Ascending aorta (tissue), 2 donors: ENCODE data around the gene SHOC2. TPM values are rescaled to one million over a fixed set of nuclear protein-coding genes. Genes with fewer than 3 reads are reported as not detected.
A peak's percentile ranks its signal among the peaks of the same experiment; 100 is the strongest.
"Not testable (repeated sequence)": the region's sequence is repeated elsewhere in the genome, so short reads cannot be mapped to it uniquely, and the experiment has no call there.

Source experiments
- DNase-seq, 2 donors: peaks; one replicate each; pipeline ENCODE4 v3.0.0-alpha.2; 2019; ENCODE audit warnings: low spot score in 2 of 2
- H3K27ac ChIP-seq, 2 donors: fragments of 200-600 bp; sonication (generic); one replicate each; pipeline ENCODE4 v1.5.1; 2016 to 2017; ENCODE audit warnings: mild to moderate bottlenecking in 1 of 2
- H3K27me3 ChIP-seq: fragments of 200-600 bp; sonication (generic); one replicate; pipeline ENCODE4 v1.5.1; 2017
- H3K36me3 ChIP-seq, 2 donors: fragments of 200-600 bp; sonication (generic); one replicate each; pipeline ENCODE4 v1.5.1; 2016
- H3K4me1 ChIP-seq, 2 donors: fragments of 200-600 bp; sonication (generic); one replicate each; pipeline ENCODE4 v1.5.1; 2016 to 2017; ENCODE audit warnings: mild to moderate bottlenecking in 1 of 2
- H3K4me3 ChIP-seq, 2 donors: fragments of 200-600 bp; sonication (generic); one replicate each; pipeline ENCODE4 v1.5.1; 2016 to 2017; ENCODE audit warnings: mild to moderate bottlenecking in 1 of 2
- H3K9me3 ChIP-seq, 2 donors: fragments of 200-600 bp; sonication (generic); one replicate each; pipeline ENCODE4 v1.5.1; 2016
- CTCF ChIP-seq, 3 experiments: fragments of 200-600 bp in 2 of 3; fragments of 450-650 bp in 1 of 3; sonication (generic) in 2 of 3; IDR thresholded peaks; one replicate each; pipeline ENCODE4 v1.5.1; 2016 to 2019; ENCODE audit warnings: antibody characterized with exemption in 3 of 3, mild to moderate bottlenecking in 1 of 3, moderate library complexity in 1 of 3
- intact Hi-C: fragments of 100-400 bp; cut with DNase I; formaldehyde crosslinking; loops from one replicate; pipeline ENCODE4 v1.15.1; 2023
- total RNA-seq: library from RNA; depleted of rRNA; stranded (reverse); fragments of >200 nt; gene quantifications from one replicate; pipeline ENCODE4 v1.1.0, GENCODE V29; 2016

The SHOC2 gene
- total RNA-seq, 1 donor from 2014 or later, result 49.6 TPM

DNA sequence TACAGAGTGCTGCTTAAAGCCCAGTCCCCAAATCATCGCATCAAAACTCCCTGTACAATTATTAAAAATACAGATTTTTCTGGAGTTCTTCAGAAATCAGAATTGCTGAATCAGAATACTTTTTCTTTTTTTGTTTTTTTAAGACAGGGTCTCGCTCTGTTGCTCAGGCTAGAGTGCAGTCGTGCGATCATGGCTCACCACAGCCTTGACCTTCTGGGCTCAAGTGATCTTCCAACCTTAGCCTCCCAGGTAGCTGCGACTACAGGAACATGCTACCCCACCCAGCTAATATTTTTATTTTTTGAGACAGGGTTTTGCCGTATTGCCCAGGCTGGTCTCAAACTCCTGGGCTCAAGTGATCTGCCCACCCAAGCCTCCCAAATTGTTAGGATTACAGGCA lies 4.4 kb upstream of the SHOC2 start:
- Histone ChIP-seq H3K36me3 (no peaks in the 10 kb centered on the region), H3K27ac (no peak overlapping the region), H3K4me1 (peaks cover 0 to 2% of the 10 kb centered on the region in 2 donors), H3K9me3 (no peaks in the 10 kb centered on the region), H3K4me3 (no peak overlapping the region), H3K27me3 (no peaks in the 10 kb centered on the region)
- intact Hi-C loops, result loop anchor here (5.0 to 10.0 kb wide), 2 partner anchors 420 to 693 kb away; partner anchors contain the start of gene DUSP5
- no peak for TF ChIP-seq CTCF (IDR thresholded peaks at IDR 0.05)
- DNase-seq, result no peak

DNA sequence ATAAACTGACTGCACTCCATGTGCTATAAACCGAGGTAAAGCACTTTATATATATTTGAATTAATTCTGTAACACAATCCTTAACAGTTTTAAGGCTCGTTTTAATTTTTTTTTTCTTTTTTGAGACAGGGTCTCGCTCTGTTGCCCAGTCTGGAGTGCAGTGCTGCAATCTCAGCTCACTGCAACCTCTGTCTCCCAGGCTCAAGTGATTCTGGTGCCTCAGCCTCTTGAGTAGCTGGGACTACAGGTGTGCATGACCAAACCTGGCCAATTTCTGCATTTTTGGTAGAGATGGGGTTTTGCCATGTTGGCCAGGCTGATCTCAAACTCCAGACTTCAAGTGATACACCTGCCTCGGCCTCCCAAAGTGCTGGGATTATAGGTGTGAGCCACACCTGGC lies 3.8 kb upstream of the SHOC2 start:
- DNase-seq, H3K27me3 ChIP-seq, H3K27ac ChIP-seq, H3K9me3 ChIP-seq, H3K4me3 ChIP-seq, H3K4me1 ChIP-seq, H3K36me3 ChIP-seq: not testable (repeated sequence)
- intact Hi-C loops, result loop anchor here (5.0 to 10.0 kb wide), 2 partner anchors 421 to 693 kb away; partner anchors contain the start of gene DUSP5

GRCh38 chr10:110916554-110917346 lies 2.7 kb upstream of the SHOC2 start:
- no peak for TF ChIP-seq CTCF (IDR thresholded peaks at IDR 0.05)
- no peaks in the 10 kb centered on the region for H3K27me3 ChIP-seq
- no peaks in the 10 kb centered on the region for H3K9me3 ChIP-seq
- intact Hi-C loops, result loop anchor here (5.0 to 10.0 kb wide), 2 partner anchors 422 to 694 kb away; partner anchors contain the start of gene DUSP5
- no peak overlapping the region for H3K27ac ChIP-seq
- H3K36me3 ChIP-seq, result no peaks in the 10 kb centered on the region
- DNase-seq, result no peak
- H3K4me1 ChIP-seq, result peaks cover 0 to 2% of the 10 kb centered on the region in 2 donors
- no peak overlapping the region for H3K4me3 ChIP-seq

DNA sequence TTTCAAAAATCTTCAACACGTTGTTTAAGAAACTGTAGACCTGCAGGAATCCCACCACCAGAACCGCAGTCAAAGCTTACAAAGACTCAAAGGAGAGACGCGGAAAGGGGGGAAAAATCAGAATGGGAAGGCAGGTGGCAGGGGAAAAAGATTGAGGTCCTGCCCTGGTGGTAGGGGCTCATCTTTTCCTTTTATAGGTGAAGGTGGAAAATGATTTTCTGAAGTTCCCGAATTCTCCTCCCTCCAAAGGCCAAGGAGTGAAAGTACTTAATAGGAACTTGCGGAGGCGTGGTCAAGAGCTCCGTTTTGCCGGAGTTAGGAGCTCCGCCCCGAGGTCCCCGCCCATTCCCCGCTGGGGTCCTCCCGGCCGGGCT lies 1.1 kb upstream of the SHOC2 start:
- Histone ChIP-seq H3K27me3 (no peaks in the 10 kb centered on the region), H3K9me3 (no peaks in the 10 kb centered on the region), H3K36me3 (no peaks in the 10 kb centered on the region), H3K4me3 (peak overlapping the region; percentile 67 to 77), H3K4me1 (peaks cover 0 to 5% of the 10 kb centered on the region in 2 donors), H3K27ac (peak overlapping the region; percentile 96 to 97)
- intact Hi-C loops, result loop anchor here (2.0 to 10.0 kb wide), 3 partner anchors 47 to 696 kb away; partner anchors contain the start of genes DUSP5 and PDCD4
- peak in 1 of 3 experiments; percentile 5 for TF ChIP-seq CTCF (IDR thresholded peaks at IDR 0.05)
- peak; percentile 82 to 98 for DNase-seq

DNA sequence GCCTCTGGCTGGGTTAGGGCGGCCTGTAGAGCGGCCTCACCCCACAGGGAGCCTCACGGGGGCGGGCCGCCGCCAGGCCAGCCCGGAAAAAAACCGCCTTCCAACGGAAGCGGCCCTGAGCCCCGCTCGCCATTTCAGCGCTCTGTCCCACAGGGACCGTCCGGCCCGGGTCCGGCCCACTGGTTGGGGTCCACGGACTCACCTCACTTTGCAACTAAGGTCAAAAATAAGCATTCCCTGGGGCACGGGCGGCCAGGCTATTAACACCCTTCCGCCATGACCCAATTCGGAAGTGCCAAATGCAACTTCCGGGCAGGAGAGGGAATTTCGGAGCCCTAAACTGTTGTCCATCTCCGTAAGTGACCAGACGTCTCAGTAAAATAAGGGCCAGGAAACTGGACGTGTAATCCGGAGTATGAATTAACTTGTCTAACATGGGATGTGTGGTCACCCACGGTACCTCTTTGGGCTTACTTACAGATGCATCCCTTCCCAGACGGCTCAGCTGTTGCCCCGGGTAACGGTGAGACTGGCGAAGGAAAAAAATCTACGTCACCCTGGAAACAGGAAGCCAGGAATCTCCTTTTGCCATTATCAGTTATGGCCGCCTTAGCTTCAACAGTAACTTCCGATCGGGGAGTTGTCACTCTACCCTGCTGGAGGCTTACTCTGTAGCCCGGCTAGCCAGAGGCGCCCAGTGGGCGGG lies 608 bp upstream of the SHOC2 start, which contains the start of gene BBIP1:
Gene BBIP1 (minus strand): TSS at position 538 of the 706 bp plus-strand sequence. CDS start 1,023 bp downstream, outside the sequence.
- TF ChIP-seq CTCF (IDR thresholded peaks at IDR 0.05), result no peak
- H3K36me3 ChIP-seq, result no peaks in the 10 kb centered on the region
- intact Hi-C loops, result loop anchor here (2.0 to 10.0 kb wide), 3 partner anchors 48 to 696 kb away; partner anchors contain the start of genes DUSP5 and PDCD4
- DNase-seq, result no peak
- no peaks in the 10 kb centered on the region for H3K9me3 ChIP-seq
- peaks cover 0 to 11% of the 10 kb centered on the region in 2 donors for H3K4me1 ChIP-seq
- peak within 1 kb of the TSS; percentile 78 to 98 for H3K4me3 ChIP-seq
- H3K27me3 ChIP-seq, result no peaks in the 10 kb centered on the region
- peak within 1 kb of the TSS; percentile 96 to 97 for H3K27ac ChIP-seq
